Measurements from ENCODE around the gene MTHFS.

MTHFS gene

DNA sequence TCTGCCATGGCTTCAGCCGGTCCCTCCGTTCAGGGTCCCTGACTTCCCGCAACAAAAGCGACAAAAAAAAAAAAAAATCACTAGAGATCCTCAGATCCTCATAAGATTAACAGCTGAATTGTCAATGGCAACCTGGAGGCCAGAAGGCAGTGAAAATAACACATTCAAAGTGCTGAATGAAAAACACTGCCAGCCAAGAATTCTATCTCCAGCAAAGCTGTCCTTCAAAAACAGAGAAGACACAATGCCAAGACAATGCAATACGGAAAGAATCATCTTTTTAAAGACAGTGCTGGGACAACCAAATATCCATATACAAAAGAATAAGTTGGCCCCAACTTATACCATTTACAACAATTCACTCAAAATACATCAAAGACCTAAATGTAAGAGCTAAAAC lies 21.6 kb downstream of the MTHFS start:
- DNase-seq (ENCODE audit: low spot score), result no peak

- DNase-seq (ENCODE audit: low spot score), result peak; percentile 75
These were observed 22.6 kb downstream of the MTHFS start for GRCh38 chr15:79874242-79874641.

DNA sequence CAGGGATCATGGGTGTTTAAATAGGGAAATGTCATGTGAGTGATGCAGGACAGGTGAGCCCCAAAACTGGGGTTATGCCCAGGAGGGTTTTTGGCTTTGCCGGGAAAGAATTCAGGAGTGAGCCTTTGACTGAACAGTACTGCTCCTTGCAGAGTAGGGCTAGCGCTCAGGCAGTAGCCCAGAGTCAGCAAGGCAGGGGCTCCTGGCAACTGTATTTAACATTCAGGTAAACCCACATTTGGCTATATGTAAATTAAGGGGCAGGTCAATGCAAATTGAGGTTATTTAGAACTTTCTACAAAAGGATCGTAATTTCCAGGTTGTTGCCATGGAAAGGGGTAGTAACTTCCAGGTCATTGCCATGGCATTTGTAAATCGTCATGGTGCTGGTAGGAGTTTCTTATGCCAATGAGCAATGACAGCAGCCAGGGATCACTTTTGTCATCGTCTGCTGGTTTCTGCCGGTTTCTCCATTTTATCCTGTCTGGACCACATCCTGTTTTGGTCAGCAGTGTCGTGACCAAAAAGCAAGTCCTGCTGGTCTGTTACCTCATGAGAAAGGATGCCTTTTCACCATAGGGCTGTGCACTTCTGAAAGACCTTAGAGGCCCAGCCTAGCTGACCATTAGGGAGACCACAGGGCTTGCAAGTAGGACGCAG lies 24.3 kb downstream of the MTHFS start:
- DNase-seq (ENCODE audit: low spot score), result peak; percentile 90

DNA sequence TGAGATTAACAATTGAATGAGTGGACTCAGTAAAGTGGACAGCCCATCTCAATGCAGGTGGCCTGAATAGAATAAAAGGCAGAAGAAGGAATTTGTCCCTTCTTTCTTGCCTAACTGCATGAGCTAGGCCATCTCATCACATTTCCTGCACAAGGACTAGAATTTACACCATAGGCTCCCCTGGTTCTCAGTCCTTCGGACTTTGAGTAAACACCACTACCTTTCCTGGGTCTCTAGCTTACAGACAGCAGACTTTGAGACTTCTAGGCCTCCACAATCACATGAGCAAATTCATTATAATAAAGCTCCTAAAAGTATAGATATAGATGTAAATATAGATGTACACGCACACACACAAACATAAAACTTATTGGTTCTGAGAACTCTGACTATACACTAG lies 28.3 kb downstream of the MTHFS start:
- DNase-seq (ENCODE audit: low spot score), result no peak

DNA sequence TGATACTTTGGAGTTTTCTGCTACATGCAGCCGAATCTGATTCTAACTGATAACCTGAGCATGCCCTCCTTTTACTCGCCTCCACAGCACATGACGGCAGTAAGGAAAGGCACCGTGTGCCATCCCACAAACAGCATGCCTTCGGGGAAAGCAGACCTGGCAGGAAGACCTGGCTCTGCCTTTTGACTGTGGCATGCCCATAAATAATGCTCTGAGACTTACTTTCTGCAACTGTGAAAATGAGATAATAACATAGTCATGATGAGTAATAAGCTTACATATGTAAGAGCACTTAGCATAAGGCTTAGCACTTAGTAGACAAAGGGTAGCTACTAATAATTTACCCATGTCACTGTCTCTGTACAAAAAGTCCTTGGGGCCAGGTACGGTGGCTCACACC lies 32.9 kb downstream of the MTHFS start:
- peak; percentile 58 for DNase-seq (ENCODE audit: low spot score)

DNA sequence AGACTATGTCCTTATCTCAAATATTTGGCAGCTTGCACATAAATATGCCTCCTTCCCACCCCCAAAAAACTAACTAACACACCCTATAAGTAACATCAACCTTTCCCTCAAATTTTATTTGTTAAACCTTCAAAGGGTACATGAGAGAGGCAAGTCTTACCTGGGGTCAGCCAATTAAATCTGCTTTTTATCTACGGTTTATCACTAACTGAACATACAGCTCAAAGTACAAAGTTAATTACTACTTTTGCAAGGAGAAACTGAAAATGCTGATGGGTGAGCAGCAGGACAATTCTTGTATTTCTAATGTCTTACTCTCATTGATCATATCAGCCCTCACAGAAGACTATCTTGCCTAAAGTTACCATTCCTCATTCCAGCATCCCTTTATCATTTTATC lies 34.6 kb downstream of the MTHFS start:
- DNase-seq (ENCODE audit: low spot score), result no peak

DNA sequence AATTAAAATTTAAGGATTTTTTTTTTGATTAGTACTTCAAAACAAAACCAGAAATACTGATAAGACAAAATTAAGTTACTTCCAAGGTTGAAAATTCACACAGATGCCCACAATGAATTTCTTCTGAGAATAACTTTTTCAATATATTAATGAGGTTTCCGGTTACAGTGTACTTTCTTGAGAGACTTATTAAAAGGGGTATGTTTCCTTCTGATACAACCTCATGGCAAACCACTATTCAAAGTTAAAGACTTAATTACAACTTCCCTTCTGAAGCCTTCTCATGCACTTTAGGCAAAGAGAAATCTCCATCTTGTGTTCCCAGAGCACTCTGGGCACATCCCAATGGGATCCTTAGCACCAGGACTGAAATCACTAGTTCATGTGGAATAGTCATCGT lies 36.2 kb downstream of the MTHFS start:
- DNase-seq (ENCODE audit: low spot score), result no peak

GRCh38 chr15:79858469-79858868 lies 38.3 kb downstream of the MTHFS start:
- peak; percentile 6 for DNase-seq (ENCODE audit: low spot score)

- peak; percentile 87 for DNase-seq (ENCODE audit: low spot score)
These were observed 43.1 kb downstream of the MTHFS start for GRCh38 chr15:79853492-79854328.

DNA sequence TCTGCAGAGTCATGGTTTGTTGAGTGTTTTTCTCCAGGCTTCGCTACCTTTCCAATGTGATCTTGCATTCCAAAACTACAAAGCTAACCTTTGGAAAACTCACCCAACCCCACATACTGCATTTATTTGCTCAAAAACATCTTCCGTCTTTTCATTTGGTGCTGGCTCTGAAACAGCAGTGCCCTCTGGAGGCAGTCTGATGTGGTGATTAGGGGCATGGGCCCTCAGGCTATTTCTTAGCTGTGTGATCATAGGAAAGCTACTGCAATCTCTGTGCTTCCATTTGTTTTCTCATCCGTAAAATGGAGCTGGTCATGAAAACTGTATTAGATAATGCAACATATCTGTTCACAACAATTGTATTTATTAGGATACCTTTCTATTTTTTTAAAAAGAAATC lies 47.0 kb downstream of the MTHFS start:
- peak; percentile 43 for DNase-seq (ENCODE audit: low spot score)

- no peak for DNase-seq (ENCODE audit: low spot score)
These were observed 50.3 kb downstream of the MTHFS start for GRCh38 chr15:79846539-79846938.

GRCh38 chr15:79844221-79844620 lies 52.6 kb downstream of the MTHFS start:
- no peak for DNase-seq (ENCODE audit: low spot score)

- DNase-seq (ENCODE audit: low spot score), result no peak
These were observed 59.0 kb downstream of the MTHFS start for GRCh38 chr15:79837846-79838245.

GRCh38 chr15:79834495-79834894 lies 62.3 kb downstream of the MTHFS start:
- DNase-seq (ENCODE audit: low spot score), result peak; percentile 74

- DNase-seq (ENCODE audit: low spot score), result no peak
These were observed 64.3 kb downstream of the MTHFS start for GRCh38 chr15:79832367-79833120.

- DNase-seq (ENCODE audit: low spot score), result no peak
These were observed 65.2 kb downstream of the MTHFS start for GRCh38 chr15:79831604-79832003.

- DNase-seq (ENCODE audit: low spot score), result no peak
These were observed 66.9 kb downstream of the MTHFS start for GRCh38 chr15:79829950-79830349.

DNA sequence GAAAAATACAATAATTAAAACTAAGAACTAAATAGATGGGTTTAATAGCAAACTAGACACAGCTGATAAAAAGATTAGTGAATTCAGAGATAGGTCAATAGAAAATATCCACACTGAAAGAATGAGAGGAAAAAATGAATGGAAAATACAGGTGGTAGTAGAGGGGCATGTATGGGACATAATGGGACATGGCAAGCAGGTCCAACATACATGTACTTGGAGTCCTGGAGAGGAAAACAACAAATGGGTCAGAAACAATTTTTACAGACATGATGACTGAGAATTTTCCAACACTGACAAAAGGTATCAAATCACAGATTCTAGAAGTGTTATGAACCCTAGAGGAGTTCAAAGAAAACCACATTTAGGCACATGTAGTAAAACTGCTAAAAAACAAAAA lies 68.4 kb downstream of the MTHFS start:
- no peak for DNase-seq (ENCODE audit: low spot score)

DNA sequence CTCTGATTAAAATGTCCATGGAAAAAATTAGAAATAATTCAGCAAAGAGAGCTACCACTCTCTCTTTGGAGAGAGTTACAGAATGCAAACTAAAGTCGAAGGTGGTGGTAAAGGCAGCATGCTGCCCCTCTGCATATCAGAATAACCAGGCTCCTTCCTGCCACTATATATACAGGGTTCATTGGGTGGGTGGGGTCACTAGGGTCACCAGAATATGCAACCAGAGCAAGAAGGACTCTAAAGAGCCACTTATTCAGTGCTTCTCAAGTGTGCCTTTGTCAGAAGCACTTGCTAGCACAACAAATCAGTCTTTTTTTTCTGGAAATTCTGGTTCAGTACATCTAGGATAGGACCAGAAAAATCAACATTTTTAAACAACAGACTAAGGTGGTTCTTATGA lies 70.0 kb downstream of the MTHFS start:
- no peak for DNase-seq (ENCODE audit: low spot score)

DNA sequence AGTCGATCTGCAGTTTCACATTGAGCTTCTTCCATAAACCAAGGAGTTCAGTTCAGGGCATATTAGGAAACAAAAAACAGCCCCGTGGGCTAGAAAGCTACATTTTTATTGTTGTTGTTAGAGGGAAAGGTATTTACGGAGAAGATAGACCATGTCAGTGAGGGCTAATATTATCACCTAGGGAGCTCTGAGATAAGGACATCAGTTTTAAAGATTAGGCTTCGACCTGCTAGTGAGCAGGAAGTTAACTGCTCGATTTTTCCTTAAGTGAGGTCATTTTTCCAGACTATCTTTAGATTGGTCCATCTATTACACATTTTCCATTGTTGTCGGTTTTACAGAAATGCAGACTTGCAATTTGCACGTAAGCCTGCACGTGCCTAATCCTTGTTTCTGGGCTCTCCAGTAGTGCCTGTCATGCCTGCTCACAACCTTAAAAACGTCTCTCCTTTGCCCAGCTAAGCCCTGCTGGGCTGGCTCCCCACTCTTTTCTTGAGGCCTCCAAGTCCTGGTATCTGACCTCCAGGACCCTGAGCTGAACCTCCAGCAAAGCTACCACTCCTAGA lies 72.6 kb downstream of the MTHFS start:
- DNase-seq (ENCODE audit: low spot score), result no peak

DNA sequence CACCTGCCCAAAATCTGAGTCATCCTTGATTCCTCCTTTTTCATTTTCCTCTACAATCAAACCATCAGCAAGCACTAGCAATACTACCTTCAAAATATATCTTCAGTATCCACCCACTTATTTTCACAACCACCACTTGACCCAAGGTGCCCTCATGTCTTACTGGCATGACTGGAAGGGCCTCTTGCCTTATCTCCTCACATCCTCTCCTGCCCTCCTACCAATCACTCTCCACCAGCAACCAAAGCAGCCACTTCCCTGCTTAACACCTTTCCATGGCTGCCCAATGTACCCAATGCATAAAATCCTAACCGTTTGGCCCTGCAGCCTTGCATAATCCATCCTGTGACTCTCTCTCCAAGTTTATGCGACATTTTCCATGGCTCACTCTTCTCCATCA lies 76.0 kb downstream of the MTHFS start:
- no peak for DNase-seq (ENCODE audit: low spot score)

- no peak for DNase-seq (ENCODE audit: low spot score)
These were observed 76.6 kb downstream of the MTHFS start for GRCh38 chr15:79820176-79820575.

DNA sequence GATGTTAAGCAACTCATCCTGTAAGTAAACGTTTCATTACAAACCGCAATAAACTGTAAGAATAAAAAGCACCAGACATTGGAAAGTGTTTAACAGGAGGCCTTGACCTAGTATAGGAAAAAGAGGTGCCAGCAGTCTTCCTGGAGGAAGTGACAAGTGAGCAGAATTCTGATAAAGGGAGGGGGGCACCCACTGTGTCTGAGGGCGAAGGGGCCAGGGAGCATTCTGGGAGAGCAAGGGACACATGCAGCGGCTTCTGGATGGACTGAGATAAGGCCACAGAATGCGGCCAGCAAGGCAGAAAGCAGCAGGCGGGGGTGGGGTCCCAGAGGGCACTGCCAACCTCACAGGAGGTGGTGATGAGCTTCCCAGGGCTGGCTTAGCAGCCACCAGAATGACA lies 80.2 kb downstream of the MTHFS start:
- DNase-seq (ENCODE audit: low spot score), result no peak

Data from kidney tubule cell (primary cell).